NCI-H748 (cell line): Measurements from ENCODE around the gene CAMK2B.
"Not testable (repeated sequence)": the region's sequence is repeated elsewhere in the genome, so short reads cannot be mapped to it uniquely, and the experiment has no call there.

ENCODE experiments used
- DNase-seq: peaks from one replicate; lab custom pipeline; 2025; ENCODE audit not compliant: unreplicated experiment; lab: John Stamatoyannopoulos, UW

Gene CAMK2B

DNA sequence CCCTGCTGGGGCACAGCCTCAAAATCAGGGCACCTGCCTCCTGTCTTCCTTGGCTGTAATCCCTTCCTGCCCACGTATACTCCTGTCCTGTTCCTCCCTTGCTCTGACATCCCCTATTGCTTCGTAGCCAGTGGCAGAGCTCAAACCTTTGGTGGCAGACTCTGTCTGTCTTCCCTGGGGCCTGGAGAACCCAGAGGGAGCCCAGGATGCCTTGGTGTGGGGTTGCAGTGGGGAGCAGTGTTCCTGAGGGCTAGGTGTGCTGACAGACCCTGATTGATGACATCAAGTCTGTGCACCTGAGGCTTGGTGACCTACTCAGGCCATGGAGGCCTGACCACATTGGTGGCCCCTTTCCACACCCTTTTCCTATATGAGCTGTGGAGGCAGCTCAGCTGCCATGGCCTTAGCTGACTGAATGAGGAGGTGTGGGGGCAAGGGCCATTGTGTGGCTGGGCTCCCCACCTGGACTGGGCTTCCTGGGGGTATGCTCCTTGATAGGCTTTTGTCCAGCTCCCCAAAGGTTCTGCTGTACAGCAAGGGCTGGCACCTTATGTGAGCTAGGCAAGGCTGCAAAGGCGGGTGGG, 130.7 kb downstream of the CAMK2B start:
- DNase-seq = no peak

DNA sequence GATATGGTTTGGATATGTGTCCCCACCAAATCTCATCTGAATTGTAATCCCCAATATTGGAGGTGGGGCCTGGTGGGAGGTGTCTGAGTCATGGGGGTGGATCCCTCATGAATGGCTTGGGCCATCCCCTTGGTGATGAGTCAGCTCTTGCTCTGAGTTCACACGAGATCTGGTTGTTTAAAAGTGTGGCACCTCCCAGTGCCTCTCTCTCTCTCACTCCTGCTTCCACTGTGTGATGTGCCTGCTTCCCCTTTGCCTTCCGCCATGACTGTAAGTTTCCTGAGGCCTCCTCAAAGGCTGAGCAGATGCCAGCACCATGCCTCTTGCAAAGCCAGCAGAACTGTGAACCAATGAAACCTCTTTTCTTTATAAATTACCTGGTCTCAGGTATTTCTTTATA, 131.3 kb downstream of the CAMK2B start:
- DNase-seq = no peak

DNA sequence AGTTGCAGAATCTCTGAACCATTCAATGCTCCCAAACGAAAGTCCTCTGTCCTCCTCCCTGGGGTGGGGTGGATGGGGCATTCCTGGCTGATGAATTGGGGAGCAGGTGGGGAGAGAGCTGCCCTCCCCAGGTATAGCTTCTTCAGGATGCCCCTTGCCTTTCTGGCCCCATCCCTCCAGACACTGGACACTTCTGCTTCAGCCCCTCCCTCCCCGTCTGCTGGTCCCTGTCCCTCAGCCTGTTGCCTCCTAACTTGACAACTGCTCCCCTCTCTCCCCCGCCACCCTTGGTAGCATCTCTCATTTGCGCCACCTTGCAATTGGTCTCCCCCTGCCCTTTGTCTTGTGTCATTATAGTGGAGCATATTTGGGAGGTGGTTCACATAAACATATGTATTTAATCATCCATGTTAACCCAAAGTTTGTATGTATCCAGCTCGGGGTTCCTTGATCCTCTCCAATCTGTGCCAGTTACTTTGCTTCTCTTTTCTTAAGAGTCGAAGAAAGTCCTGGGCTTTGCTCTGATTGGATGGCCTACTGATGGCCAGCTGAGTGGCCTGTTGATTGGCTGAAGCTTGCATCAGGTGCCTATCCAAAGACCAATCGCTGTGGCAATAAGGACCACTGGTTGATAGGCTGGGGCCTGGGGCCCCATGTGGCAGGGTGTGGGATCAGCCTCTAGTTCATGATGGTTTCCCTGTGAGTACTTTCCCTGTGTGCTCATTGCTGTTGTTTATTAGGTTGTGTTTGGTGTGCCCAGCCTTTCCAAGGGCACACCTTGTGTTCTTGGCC, 132.2 kb downstream of the CAMK2B start:
- no peak for DNase-seq

DNA sequence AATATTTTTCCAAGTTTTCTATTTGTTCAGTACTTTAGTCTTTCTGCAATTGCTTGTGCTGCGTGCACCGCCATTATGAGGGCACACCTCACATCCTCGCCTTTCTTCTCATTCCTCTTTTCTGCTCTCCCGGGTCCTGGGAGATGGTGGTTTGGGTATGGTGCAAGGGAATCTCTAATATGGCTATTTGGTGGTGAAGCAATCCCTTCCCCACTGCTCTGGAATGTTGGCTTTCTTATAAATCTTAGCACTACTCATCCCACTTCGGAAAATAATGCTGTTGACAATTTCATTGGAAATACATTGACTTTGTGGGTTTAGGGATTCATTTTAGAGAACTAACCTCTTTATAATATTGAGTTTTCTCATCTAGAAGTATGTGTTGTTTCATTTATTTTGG, 134.2 kb downstream of the CAMK2B start:
- DNase-seq = no peak

DNA sequence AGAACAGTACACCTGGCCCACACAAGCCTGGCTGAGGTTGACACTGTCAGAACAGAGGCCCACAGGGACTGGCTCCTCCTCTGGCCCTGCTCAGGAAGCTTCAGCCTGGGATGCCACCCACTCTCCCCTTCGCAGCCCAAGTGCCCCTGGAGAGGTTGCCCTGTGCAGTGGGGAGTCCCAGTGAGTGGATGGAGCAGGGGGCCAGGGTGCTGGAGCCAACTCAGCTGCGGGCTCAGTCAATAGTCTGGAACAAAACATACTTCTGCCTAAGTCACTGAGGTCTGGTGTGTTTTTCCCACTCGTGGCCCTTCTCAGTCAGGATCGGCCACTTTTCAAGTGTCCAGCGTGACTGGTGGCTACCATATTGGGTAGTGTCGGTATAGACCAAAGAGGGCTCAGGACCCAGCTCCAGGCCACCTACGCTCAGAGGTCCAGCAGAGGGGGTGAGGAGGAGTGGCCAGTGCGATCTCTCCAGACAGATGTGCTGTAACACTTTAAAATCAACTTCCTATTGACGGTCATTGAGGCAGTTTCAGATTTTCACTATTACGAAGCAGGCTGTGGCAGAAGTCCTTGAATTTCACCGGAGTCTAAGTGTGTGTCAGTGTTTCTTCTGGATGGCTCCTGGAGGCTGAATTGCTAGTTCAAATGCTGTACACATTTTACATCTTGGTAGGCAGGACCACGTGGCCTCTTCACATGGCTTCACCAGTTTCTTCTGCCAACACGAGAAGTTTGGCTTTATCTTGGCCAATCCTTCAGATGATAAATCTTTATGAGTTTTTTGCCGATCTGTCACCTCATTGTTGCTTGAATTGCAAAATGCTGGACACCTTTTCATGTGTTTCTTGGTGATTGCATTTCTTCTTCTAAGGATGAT, 135.2 kb downstream of the CAMK2B start:
- DNase-seq = no peak

DNA sequence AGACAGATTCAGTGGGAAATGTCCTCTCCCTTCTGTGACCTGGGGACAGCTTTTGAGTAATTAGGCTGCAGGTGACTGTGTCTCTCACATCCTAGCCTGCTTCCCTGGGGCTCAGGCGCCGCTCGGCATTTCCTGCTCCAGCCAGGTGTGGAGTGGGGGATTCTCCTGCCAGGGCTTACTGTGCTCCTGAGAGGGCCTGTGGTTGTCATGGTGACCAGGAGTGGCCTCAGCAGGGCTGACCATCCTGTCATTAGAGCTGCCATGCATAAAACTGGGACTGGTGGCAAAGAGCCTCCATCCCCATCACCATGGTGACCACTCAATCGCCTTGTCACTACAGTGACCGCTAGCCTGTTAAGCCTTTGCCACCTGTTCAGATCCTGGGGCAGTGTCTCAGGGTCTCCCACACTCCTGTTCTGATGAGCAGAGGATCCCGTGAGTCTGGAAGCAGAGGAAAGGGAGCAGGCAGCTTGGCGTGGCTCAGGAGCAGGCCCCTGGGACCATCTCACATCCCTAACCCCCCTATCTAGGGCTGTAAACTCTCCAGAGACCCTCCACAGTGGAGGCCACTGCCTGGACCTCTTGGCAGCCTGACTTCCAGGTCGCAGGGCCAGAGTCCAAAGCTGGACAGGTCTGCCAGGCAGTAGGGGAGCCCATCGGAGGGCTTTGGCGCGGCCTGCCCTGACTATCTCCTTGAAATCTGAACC, 136.0 kb downstream of the CAMK2B start, which contains the start of gene GCK:
Gene GCK (minus strand): TSS at position 154 of the 707 bp plus-strand sequence. CDS start 486 bp downstream, outside the sequence.
- peak; percentile 99 for DNase-seq

DNA sequence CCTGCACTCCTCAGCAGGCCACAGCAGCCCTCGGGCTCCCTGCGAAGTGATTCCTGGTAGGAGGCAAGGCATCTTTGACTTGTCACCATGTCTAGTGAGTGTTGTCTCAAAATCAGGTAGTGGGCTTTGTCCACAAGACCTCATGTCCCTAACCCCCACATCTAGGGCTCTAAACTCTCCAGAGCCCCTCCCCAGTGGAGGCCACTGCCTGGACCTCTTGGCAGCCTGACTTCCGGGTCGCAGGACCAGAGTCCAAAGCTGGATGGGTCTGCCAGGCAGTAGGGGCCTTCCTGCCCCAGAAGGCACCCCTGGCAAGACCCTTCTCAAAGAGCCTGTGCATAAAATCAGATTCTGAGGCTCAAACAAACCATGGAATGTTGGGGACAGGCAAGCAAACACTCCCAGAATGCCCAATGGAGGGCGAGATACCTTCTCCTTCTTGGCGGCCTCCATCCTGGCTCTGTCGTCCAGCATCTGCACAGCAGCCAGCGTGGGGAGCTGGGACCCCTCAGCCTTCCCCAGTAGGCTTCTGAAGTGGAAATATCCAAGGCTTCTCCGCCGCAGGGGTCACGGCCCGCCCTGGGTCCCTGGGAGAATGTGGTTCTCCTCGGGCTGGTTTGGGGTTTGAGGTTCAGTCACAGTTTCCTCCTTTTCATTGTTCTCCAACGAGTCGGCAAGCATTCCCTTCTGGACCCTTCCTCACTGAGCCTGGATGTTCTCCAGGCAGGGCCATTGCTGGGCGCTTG, 136.7 kb downstream of the CAMK2B start:
- DNase-seq = no peak

DNA sequence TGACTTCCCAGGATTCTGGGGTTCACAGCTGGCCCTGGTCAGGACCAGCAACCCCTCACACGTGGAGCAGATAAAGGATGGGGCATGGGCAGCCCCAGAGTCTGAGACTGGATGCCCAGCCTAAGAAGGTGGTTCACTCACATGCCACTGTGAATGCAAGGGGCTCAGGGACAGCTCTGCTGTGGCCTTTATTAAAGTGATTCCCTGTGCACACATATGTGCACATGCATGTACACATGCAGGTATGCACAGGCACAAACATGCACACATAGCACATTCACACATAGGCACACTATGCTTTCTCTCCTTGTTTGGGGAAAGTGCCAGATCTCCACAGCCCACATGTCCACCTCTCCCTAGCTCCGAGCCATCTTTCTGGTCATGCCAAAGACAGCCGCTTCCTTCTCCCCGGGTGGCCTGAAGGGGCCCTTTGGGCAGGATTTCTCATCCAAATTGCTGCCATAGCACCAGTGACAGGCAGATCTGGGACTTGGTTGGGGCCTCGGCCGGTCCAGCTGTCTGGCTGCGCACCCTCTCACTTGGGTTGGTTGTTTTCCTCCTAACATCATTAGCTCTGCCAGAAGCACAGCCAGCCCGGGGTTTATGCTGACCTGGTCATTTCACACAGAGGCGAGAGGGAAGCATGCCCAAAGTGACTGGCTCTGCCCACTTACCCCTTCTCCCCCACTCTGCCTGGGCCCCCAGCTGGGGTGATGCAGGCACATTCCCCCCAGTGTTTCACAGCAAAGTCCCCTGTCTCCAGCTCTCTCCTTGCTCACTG, 137.6 kb downstream of the CAMK2B start:
- DNase-seq = no peak

DNA sequence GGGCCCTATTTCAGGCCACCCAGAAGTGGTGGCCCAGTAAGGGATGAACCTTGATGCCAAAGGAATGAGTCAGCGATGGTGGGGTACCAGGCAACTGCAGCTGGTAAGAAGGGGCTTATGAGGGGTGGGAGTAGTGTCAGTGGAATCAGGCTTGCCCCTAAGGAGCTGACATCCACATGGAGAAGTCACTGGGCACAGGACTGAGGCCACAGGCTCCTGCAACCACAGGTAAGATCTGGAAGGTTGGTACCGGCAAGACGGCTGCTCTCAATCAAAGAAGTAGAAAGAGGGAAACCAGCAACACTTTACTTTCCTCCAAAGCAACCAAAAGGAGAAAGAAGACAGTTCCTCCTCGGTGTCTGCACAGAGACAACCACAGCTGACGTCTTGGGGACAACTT, 138.7 kb downstream of the CAMK2B start:
- no peak for DNase-seq

DNA sequence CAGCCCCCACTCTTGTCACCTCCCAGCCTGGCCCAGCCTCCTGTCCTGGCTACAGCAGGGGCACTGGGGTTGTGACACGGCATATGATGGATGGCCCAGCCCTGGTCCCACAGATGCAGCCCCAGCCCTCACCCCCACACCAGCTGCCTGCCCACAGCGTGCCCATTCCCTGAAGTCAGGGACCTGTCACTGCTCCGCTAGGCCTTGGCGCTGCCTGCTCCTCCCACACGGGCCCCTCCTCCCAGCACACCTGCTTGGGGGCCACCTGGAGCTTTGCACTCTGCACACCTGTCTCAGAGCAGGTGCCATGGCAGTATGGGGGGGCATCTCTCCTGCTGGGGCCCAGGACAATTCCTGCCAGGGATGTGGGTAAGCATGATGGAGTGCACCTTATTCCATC, 139.7 kb downstream of the CAMK2B start:
- DNase-seq = peak; percentile 76

DNA sequence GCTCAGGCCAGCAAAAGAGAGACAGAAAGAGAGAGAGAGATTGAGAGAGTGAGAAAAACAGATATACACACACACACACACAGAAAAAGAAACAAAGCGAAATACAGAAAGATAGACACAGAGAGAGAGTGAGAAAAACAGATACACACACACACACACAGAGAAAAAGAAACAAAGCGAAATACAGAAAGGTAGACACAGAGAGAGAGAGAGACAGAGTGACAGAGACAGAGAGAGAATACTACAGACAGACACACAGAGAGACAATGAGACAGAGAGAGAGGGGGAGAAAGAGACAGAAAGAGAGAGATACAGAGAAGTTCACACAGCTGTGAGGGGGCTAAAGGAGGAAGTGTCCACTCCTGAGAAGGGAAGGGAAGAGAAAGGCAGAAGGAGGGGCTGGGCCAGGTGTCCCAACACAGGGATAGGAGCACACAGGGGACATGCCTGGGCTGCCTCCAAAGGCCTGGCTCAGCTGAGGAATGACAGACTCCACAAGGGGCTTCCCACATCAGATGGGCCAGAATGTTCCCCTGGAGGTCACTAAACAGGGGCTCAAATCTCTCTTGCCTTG, 140.4 kb downstream of the CAMK2B start:
- DNase-seq = no peak

DNA sequence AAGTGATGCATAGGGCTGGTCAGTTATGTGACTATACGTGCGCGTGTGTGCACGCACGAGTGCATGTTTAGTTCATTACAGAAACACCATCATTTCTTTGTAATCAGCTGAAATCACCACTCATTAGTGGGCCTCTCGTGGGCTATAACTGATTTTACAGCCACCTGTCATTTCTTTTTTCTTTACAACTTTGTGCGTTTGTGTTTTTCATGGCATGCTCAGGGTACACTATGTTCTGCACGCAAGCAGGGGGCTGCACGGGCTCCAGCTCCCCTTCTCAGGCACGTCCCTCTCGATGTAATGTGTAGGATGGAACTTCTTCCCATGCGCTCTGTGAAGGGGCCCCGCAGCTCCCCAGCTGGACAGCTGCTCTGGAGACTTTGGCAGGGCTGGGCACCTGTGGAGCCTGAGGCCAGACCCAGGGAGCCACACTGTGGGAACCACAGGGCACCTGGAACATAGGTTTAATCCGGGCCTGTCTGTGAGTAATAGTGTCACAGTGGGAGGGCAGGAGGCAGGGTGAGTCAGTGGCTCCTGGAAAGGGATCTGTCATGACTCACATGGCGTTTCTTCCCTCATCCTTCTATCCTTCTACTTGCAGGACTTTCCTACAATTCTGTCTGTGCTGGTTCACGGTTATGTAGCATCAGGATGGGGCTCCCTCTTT, 141.1 kb downstream of the CAMK2B start:
- DNase-seq = no peak

DNA sequence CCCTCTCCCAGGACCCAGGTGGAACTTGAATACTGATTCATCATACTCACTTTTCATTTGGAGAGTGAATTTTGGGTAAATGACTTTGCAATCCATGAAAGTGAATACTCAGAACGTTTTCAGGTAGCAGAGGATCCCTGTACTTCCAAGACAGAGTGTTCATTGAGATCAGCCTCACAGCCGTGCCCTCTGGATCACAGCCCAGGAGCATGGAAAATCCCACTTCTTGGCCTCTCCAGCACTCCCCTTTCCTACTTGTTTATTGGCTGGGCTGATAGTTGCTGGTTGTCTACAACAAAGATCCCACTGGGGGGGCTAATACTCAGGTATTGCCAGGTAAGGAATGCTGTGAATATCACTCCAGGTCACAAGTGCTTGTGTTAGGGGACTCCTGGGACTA, 142.0 kb downstream of the CAMK2B start:
- no peak for DNase-seq

DNA sequence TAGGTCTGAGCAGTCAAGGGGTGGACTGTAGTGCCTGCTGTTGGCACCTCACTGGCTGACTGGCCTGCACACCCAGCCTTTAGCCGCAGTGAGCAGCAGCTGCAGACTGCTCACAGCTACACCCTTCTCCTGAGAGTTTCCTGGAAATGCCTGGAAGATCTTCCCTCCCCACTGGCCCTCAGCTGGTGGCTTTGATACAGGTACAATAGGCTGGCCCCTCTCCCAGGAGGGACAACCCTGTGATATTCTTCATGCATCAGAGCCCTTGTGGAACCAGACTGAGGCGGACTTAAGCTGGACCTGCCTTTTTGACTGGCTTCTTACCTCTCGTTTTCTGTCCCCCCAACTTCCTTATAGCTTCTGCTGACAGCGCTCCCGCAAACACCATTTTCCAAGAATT, 142.6 kb downstream of the CAMK2B start:
- DNase-seq = no peak

DNA sequence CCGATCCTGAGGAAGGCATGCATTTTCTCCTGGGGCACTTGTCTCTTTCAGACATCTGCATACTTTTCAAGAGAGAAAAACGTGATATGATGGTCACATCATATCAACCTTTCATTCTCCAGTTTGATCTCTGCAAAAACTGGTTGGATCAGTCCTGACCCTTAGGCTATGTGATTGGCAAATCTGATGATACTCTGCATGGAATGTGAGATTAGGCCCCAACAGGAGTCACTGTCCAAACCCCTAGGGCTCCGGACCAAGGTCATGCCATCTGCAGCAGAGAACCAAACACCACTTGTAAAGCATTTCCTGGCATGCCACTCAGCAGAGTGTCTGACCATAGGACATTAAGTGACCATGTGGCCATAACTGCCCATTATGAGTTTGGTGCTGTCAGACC, 144.8 kb downstream of the CAMK2B start:
- no peak for DNase-seq

DNA sequence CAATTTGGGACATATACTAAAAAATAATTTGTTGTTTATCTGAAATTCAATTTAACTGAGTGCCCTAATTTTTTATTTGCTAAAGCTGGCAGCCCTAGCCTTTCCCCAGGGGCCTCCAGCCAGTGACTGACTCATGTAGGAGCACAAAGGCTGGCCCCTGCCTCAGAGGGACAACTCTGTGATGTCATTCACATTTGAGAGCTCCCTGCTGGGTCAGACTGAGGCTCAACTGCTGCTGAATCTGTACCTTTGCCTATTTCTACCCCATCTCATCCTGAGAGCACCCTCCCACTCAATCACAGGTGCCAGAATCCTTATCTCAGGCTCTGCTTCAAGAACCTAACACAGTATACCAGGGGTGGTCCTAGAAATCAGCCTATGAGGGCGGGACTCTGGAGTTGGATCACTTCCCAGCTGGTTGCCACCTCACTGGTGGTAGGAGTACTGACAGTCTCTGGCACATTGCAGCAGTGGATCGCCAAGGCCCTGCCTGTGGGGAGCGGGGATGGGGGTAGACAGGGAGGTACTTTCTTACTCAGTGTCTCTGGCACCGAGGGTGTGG, 147.7 kb downstream of the CAMK2B start:
- no peak for DNase-seq

DNA sequence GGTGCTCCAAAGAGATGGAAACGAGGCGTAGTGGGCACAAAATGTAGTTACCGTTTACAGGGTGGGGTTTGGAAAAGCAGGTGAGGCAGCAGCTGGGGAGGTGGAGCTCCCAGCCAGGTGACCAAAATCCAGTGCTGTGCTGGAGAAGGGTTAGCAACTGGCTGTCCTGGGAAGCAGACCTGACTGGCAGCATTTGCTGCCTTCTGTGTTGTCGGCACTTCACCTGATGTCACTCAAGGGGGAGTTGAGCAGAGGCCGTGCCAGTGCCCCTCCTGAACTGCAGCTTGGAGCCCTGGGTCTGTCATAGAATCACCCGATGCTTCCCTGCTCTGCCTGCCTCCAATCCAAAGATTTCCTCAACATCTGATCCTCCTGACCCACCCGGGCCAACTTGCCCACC, 148.9 kb downstream of the CAMK2B start:
- no peak for DNase-seq

DNA sequence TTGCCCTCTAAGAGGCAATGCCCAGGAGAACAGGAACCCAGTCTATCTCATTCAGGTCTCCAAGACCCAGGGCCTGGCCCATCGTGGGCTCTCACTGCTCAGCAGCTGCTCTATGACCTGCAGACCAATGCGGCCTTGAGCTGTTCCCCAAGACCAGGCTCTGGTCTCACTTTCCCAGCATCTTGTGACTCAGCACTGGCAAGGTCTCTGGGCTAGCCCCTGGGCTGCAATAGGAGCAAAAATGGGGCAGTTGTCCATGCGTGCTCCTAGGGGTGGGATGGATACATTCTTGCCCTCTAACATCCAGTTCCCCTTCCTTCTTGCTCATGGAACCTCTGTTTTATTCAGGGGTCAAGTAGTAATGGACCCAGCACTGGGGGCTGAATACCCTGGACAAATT, 149.7 kb downstream of the CAMK2B start:
- DNase-seq = no peak

DNA sequence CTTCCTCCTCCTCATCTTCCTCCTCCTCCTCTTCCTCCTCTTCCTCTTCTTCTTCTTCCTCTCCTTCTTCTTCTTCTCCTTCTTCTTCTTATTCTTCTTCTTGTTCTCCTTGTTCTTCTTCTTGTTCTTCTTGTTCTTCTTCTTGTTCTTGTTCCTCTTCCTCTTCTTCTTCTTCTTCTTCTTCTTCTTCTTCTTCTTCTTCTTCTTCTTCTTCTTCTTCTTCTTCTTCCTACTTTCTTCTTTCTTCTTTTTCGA, 150.8 kb downstream of the CAMK2B start:
- not testable (repeated sequence) for DNase-seq
